Eye (tissue), 1 donor: Measurements from ENCODE around the gene MED13L.
"Not testable (repeated sequence)": the region's sequence is repeated elsewhere in the genome, so short reads cannot be mapped to it uniquely, and the experiment has no call there.

Experiments
- DNase-seq: peaks from one replicate; pipeline ENCODE4 v3.0.0-alpha.2; 2015

The MED13L gene

DNA sequence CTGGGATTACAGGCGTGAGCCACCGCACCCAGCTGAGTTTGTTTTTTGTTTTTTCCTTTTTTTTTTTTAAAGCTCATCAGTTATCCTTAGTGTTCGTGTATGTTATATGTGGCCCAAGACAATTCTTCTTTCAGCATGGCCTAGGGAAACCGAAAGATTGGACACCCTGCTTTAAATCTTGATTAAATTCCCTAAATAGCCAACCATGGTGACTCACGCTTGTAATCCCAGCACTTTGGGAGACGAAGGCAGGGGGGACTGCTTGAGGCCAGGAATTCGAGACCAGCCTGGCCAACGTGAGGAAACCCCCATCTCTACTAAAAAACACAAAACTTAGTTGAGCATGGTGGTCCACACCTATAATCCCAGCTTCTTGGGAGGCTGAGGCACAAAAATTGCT lies 131.1 kb downstream of the MED13L start:
- no peak for DNase-seq

DNA sequence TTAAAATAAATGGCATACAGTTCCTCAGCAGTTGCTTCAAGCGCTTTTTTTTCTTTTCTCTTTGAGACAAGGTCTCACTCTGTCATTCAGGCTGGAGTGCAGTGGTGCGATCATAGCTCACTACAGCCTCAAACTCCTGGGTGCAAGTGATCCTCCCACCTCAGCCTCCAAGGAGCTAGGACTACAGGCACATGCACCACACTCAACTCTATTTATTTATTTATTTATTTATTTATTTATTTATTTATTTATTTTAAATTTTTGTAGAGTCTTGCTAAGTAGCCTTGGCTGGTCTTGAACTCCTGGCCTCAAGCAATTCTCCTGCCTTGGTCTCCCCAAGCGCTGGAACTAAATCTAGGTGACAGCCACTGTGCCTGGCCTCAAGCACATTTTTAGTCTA lies 132.0 kb downstream of the MED13L start:
- DNase-seq = no peak

DNA sequence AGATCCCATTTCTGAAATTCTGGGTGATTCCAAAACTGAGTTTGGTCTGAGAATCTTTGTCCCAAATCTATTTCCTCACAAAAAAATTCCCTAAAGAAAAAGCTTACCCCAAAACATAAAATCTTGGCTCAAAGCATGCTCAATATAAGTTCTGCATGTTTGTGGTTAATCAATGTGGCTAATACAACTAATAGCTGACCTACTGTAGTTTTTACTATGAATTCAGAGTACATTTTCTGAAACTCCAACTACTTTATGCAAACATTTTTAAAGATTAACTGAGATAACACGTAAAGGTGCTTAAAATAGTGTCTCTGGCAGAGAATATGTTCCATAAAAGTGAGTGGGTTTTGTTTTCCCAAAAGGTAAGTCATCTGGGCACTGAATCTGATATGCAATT lies 133.1 kb downstream of the MED13L start:
- DNase-seq = no peak

DNA sequence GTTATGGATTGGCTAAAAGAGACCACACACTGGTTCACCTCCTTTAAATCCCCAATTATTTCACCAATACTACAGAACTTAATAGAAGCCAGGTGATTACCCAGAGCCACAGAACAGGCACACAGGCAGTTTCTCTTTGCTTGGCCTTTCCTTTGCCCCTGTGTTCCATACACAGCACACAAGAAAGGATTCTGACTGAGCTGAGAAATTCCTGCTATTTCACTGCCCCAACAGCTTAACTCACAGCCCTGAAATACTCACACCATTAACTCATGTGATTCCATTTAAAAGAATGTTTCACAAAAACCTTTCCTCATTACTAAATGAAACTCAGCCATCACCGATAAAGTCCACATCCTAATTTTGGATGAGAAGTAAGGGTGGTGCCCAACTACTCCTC lies 133.6 kb downstream of the MED13L start:
- DNase-seq = no peak

DNA sequence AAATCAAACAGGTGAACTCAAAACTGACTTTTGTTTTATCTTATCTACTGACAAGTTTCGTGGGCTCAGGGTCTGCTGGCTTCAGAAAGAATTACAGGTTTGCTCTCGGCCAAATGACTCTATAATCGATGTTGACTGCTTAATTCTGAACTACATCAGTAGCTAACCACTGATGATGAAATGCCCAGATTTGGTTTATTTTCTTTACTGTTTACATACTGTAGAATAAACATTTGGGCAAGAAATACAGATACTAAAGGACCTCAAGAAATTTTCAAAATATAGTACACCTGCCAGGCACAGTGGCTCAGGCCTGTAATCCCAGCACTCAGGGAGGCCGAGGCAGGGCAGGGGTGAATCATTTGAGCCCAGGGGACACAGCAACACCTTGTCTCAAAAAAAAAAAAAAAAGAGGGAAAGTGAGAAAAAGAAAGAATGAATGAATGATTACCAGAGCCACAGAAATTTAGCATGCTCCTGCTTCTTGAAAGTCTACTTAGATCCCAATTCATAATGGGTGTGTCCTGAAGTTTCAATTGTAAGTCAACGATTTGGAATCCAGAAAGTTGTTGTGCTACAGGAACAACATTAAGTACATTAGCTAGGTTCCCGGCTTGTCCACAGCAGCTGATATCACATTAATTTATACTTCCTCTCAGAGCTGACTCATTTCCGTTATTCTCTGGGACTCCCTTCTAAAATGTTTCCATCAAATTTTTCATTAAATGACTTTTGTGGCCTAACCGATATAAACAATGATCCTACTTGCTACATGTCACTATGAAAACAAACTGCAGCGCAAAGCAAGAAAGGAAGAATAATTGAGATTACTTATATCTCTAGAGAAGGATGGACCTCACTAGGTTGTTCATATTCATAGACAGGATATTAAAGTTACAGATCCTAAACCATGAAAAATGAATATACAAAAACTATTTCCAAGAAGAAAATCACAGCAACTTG lies 134.3 kb downstream of the MED13L start:
- DNase-seq = no peak

DNA sequence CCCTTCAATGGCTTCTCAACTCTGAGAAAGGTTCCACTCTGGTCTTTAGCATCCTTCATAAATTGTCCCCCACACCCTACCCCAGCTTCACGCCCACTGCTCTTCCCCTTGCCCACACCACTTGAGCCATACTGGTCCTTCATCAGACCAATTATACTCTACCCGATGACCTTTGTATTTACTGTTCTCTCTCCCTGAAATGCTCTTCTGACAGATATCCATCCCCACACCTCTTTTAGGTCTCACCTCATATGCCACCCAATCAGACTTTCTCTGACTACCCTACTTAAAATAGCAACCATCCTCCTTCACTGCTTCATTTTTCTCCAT lies 135.7 kb downstream of the MED13L start:
- no peak for DNase-seq

DNA sequence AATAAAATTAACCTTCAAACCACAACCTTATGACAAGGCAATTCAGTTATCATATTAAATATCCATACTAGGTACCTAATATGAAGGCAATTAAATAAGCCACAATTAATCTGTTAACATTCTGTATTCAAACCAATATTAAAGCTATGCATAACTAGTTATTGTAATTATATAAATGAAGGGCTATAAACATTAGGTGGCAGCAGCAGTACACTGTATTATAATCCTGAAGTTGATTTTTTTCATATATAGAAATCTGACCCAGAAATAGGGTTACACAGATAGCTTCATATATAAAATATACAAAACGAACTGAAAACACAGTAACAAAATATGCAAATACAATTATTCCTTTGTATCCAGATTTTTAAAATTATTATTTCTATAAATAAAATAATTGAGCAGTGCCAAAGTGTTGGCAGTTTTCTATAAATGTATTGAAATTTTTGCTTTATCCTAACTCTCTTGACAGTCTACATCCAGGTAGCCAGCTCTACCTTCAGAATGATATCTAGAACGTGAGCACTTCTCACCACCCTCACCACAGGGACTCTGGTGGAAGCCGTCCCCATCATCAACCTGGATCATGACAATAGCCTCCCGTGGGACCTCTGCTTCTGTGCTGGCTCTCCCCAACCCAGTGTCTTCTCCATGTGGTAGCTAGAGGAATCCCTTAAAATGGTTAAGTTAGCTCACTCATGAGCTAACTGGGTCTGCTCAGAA lies 136.2 kb downstream of the MED13L start:
- DNase-seq = no peak

DNA sequence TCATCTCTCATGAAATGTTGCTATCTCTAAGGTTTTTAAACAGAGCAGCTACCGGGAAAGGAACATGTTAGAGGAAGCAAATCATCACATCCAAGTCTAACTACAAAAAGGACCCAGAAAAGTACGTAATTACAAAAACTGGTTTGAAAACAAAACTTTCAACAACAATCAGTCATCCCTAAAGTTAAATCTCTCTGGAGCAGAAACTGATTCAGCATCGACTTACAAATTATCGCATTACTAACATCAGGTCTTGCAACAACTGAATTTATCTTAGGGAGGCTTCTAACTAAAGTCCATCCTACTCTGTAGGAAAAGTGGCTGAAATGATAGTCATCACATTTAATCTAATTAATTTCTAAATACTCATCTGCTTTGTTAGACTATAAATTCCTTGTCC lies 137.0 kb downstream of the MED13L start:
- DNase-seq = no peak

DNA sequence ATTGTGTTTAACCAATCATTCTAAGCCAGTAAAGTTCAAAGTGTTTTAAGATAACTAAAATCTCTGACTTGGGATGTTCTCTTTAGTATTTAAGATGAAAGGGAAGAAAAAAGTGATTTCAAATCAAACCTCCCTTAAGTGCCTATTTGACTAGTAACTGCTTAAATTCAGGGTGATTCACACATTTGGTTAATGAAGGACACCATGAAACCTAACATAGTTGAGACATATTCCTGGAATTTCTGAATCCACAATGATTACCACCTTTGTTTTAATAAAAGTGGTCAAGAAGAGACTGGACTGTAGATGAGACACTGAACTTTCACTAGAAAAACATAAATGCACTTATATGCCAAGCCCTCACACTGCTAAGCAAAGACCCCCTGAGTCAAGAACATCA lies 138.7 kb downstream of the MED13L start:
- no peak for DNase-seq

DNA sequence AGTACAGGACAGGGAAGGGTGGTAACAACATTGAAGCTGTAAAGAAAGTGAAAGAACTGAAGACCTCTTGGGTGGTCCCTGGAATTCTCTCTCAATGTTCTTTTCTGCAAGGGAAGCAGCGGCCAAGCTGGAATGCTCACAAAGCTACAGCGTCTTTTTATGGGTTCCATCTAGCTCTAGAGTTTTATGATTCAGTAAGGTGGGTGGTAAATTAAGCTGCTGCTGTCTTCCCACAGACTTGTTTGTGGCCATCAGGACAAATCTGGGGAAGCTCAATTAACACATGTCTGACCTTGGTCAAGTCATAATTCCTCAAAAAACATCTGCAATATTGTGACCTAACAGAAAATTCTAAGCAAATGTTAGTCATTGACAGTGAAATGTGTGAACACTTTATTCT lies 139.1 kb downstream of the MED13L start:
- no peak for DNase-seq

DNA sequence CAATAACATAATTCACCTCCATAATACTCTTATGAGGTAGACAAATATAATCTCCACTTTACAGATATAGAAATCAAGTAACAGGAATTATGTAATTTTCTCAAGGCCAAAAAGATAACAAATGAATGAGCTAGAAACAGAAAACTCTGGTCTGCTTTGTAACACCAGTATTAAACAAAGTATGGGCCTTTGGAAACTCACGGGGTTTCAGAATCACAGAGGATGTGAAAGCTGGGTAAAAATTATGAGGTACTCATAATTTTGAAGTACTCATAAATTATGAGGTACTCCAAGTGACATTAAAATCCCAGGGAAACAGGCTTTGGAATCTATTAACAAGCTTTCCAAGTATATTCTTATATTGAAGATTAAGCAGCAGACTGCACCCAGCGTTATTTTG lies 140.2 kb downstream of the MED13L start:
- DNase-seq = no peak

DNA sequence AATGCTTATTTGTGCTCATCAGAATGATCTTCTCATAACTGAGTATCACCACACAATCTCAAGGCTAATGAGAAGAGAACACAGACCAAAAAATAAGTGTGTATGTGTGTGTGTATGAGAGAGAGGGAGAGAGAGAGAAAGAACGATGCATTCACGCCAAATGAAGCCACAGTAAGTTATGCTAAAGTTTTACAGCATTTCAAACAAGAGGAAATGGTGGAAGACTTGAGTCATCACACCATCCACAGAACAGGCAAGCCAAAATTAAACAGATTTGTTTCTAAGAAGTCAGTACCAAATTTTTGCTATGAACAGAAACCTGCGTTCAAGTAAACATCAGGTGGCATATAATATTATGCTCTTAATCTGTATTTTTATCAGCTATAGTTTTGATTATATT lies 141.2 kb downstream of the MED13L start:
- no peak for DNase-seq

DNA sequence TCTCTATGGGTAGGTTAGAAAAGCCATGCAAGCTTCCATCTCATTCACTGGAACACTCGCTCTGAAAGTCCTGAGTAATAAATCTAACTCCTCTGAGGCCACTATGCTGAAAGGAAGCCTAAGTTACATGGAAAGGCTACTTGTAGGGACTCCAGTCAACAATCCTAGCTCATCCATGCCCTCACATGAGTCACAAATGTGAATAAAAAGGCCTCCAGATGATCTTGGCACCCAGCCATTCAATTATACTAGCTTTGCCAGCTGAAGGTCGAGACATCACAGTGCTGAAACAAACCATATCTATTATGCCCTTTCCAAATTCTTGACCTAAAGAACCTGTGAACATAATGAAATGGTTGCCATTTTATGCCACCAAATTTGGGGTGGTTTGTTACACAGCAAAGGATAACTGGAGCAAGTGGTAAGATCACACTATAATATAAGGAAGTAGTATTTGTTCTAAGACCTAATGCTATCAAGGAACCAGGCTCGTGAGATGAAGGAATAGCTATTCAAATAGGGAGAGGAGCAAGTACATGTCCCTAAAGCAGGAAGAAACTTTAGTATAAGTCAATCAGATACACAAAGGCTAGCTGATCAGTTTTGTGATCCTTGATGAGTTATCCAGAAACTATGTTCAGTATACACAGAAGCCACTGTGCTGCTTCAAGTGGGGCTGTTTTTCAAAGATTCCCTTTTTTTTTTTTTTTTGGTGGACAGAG lies 142.1 kb downstream of the MED13L start:
- DNase-seq = no peak

DNA sequence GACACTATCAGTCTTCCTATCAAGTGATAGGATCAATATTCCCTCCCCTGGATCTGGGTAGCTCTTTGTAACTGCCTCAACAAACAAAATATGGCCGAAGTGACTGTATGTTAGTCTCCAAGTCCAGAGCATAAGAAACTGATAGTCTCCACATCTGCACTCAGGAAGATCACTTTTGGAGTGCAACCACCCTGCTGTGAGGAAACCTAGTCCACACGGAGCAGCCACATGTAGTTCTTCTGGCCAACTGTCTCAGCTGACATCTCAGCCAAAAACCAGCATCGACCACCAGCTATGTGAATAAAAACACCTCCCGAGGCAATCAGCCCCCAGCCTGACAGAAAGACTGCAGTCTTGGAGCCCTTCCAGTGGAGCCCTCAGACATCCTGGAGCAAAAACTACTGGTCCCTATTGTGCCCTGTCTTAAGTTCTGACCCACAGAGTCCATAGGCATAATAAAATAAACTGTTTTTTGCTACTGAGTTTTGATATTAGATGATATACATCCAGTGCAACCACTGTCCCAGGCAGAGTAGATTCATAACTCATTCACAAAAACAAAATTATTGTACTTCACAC lies 143.8 kb downstream of the MED13L start:
- no peak for DNase-seq

DNA sequence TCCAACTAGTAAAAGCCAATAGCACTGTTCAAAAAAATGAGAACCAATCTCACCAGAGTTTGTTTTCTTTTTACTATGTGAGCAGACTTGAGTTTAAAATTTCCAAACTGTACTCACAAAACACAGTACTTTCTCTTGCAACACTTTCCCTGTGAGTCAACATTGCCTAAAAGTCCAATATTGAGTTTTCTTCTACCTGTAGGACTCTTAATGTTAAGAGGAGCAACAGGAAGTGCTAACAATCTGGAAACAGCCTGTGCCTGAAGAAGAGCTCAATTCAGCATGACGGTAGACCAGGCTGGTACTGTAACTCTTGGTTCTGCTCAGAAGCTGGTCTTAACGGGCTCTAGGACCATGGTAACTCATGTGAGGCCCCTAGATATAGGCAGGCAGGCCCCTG lies 144.3 kb downstream of the MED13L start:
- DNase-seq = no peak

DNA sequence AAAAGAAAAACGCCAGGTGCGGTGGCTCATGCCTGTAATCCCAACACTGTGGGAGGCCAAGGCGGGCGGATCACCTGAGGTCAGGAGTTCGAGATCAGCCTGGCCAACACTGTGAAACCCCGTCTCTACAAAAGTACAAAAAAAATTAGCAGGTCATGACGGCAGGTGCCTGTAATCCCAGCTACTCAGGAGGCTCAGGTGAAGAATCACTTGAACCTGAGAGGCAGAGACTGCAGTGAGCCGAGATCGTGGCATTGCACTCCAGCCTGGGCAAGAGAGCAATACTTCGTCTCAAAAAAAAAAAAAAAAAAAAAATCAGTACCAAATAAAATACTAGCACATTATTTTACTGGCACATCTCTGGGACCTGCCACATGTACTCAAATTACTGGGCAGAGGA lies 145.5 kb downstream of the MED13L start:
- not testable (repeated sequence) for DNase-seq

DNA sequence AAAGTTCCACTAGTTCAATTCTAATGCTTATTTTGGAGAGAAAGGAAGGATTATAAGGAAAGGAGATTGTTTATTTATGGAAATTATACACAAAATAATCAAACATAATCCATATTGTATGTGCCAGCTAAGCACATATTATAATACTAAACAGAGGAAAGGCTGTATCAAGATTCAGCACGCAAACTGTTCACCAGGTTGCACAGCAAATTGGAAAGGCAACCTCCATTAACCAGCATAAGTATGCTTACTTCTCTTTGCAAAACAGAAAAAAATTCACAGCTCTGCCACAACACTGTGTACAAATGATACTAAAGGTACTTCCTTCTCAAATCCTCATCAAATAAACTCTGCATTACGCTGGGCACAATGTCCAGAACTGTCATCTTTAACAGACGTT lies 146.3 kb downstream of the MED13L start:
- no peak for DNase-seq

DNA sequence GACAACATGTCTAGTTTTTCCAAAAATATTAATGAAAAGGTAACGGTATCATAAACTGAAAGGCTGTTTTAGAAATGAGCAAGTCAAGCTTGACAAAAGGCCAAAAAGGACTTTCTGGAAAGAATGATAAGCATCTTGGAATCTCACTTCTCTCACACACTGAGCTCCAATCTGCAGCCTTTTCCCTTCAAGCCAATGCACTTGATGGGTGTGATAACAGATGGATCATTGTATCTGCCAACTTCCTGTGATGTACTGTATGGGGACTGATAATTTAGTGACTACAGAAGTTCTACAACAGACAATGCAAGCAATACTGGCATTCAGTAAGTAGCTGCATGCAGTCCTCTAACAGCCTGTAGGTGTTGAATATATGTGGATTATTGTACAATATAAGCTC lies 147.1 kb downstream of the MED13L start:
- peak; percentile 61 for DNase-seq

DNA sequence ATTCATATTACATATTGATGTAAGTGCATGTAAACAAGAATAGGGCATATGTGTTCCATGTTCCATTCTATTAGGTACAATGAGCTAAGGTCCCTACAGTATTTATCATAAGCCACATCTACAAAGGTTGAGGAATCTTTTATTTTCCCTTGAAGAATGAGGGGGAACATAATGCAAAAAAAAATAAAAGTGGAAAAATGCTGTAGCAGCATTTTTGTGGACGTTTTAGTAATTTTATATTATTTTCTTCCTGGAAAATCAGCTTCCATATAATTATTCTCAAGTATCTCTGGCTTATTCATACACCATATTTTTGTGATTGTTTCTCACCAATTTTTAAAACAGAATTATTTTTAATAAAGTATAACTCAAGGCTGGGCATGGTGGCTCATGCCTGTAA lies 148.7 kb downstream of the MED13L start:
- DNase-seq = no peak

DNA sequence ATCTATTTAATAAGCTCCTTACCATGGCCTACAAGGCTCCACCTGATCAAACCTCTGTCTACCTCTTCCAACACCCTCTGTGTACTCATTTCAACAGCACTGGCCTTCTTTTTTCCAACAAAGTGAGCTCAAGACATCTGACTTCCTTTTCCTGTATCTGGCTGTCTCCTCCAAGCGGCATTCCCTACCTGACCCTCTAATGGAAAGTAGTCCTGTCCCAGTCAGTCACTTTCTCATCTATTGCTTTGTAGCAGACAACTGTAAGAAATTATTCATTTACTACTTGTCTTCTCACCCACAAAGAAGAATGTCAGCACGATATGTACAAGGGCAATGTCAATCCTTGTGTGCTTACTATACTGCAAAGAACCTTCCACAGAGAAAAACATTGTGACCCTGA lies 149.6 kb downstream of the MED13L start:
- no peak for DNase-seq

DNA sequence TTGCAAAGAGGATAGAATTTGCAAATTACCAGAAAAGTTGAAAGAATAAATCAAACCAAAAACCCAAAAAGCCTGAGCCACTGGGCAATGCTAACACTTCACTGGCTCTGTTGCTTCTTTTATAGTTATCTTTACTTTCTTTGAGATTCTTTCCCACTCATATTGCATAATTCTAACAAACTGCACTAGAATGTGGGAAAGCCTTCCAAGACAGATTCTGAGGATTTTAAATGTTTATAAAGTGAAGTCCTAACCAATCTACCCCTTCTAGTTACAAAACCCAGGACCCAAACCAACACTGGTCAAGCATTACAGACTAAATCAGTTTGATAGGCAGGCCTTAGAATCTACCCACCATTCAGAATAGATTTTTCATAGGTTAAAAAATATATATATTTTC lies 150.9 kb downstream of the MED13L start:
- no peak for DNase-seq

DNA sequence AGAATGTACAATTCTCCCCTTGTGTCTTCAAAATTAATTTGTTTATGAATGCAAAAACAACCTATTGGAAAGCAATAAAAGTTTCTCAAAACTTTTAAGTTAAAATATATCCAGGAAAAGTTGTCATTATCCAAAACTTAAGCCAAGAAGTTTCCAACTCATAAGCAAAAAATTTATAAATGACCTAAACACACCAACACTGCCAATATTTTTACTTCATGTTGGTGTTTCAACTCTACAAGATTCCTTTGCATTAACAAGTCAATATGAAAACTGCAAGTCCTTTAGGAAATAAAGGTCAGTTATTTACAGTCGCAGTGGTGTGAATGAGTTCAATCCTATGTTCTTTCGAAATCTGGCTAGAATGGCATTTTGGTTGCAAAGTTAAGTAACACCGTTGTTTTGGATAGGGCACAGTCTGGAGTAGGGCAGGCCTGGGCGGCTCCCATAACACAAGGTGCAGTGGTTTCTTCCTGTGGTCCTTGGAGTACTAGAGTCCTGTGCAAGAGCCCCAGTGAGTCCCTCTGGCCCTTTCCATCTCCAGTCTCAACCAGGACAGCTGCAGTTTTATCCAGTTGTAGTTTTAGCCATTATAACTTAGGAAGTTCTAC lies 151.4 kb downstream of the MED13L start:
- no peak for DNase-seq

DNA sequence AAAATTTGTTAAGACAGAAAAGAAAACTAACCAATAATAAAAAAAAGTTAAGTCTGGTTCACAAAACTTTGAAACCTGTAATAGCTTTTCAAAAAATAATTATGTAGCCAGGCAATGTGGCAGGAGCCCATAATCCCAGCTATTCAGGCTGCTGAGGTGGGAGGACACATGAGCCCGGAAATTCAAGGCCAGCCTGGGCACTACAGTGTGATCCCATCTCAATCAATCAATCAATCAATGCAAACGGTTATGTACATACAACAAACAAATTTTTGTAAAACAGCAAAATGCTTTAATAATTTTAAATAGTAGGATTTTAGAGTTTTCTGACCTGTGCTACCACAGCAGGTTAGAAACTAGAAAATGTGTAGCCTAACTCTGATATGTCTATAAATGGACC lies 152.4 kb downstream of the MED13L start:
- DNase-seq = no peak
